Measurements from ENCODE around the gene NEU3. TPM values are rescaled to one million over a fixed set of nuclear protein-coding genes. Genes with fewer than 3 reads are reported as not detected.
A peak's percentile ranks its signal among the peaks of the same experiment; 100 is the strongest.

NEU3 gene, protein sequence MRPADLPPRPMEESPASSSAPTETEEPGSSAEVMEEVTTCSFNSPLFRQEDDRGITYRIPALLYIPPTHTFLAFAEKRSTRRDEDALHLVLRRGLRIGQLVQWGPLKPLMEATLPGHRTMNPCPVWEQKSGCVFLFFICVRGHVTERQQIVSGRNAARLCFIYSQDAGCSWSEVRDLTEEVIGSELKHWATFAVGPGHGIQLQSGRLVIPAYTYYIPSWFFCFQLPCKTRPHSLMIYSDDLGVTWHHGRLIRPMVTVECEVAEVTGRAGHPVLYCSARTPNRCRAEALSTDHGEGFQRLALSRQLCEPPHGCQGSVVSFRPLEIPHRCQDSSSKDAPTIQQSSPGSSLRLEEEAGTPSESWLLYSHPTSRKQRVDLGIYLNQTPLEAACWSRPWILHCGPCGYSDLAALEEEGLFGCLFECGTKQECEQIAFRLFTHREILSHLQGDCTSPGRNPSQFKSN
- total RNA-seq (10.8 TPM), polyA plus RNA-seq (1 to 10 TPM; 1.4 to 2.2 (median 1.9) TPM)

DNA sequence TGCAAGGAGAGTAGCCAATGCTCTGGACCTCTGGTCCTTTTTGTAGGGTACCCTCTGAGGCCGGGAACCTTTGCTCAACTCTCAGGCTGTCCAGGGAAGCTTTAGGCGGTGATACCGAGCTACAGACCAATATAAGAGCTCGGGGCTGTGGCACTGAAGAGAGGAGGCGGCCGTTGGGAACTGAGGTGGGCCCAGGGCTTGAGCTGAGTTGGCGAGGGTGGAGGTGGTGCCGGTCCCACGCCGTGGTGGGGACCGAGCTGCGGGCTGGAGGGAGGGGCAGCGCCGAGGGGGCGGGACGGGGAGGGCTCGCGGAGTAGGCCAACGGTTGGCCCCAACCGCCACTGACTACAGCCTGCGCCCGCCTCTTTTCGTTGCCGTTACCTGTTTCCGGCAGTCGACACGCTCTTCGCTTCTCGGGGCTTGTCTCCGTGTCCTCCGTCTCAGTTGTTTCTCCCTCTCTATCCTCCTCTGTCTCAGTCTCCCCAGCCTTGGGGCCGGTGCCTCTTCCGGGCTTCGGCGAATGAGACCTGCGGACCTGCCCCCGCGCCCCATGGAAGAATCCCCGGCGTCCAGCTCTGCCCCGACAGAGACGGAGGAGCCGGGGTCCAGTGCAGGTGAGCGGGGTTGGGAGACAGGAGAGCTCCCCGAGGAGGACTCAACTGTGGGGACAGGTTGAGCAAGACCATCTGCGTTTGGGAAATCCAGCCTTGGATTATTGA is at the start of gene NEU3:
Gene NEU3, plus strand, starts transcription at position 393 of the 719 bp plus-strand sequence. Its CDS starts 128 bp downstream, at position 521.
- H3K4me1 ChIP-seq (ENCODE audit: control insufficient read depth, insufficient read depth, low read length, poor library complexity, severe bottlenecking) = peaks cover 25% of the 10 kb centered on the region
- Mint-ChIP-seq H3K27me3 (no peaks in the 10 kb centered on the region), H3K4me3 (peak within 1 kb of the TSS; percentile 94 to 97 (median 95)), H3K9me3 (no peaks in the 10 kb centered on the region), H3K27ac (peak within 1 kb of the TSS; percentile 95 to 96 (median 95)), H3K36me3 (peaks cover under 1% of the 10 kb centered on the region), H3K4me1 (peaks cover 19 to 34% (median 25%) of the 10 kb centered on the region in 4 donors)
- no peaks in the 10 kb centered on the region for H3K36me3 ChIP-seq (ENCODE audit: control insufficient read depth, insufficient read depth, low read length)
- H3K4me3 ChIP-seq (ENCODE audit: low read depth, low read length) = peak within 1 kb of the TSS; percentile 93
- H3K27ac ChIP-seq (ENCODE audit: insufficient read depth, low read length, poor library complexity, severe bottlenecking) = peak within 1 kb of the TSS; percentile 75
- H3K27me3 ChIP-seq (ENCODE audit: control insufficient read depth, insufficient read depth, low read length) = no peaks in the 10 kb centered on the region
- peak; percentile 78 to 93 (median 81) for DNase-seq
- no peaks in the 10 kb centered on the region for H3K9me3 ChIP-seq (ENCODE audit: control insufficient read depth in 2 of 2, low read length in 2 of 2)
- peak; percentile 96 to 97 for ATAC-seq (ENCODE audit: low read depth in 2 of 2)

DNA sequence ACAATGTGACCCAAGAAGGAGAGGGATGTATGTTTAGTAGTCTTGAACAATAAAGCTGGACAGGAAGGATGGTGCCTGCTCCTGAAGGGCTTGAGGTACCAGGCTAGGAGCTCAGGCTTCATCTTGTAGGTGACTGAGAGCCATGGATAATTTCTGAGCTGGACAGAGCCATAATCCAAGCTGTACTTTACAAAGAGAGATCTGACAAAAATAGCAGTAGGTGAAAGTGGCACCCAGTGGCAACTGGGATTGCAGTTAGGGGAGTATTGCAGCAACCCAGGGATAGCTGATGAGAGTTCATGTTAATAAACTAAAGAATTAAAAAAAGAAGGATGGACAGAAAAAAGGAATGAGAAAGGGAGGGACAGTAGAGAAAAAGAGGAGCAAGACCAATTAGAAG is 47.2 kb upstream of the NEU3 start:
- peaks cover 17% of the 10 kb centered on the region for H3K36me3 ChIP-seq (ENCODE audit: control insufficient read depth, insufficient read depth, low read length)
- peaks cover 46% of the 10 kb centered on the region for H3K36me3 Mint-ChIP-seq
- peak overlapping the region in 2 of 3 donors; percentile 5 to 70 for H3K27ac Mint-ChIP-seq

DNA sequence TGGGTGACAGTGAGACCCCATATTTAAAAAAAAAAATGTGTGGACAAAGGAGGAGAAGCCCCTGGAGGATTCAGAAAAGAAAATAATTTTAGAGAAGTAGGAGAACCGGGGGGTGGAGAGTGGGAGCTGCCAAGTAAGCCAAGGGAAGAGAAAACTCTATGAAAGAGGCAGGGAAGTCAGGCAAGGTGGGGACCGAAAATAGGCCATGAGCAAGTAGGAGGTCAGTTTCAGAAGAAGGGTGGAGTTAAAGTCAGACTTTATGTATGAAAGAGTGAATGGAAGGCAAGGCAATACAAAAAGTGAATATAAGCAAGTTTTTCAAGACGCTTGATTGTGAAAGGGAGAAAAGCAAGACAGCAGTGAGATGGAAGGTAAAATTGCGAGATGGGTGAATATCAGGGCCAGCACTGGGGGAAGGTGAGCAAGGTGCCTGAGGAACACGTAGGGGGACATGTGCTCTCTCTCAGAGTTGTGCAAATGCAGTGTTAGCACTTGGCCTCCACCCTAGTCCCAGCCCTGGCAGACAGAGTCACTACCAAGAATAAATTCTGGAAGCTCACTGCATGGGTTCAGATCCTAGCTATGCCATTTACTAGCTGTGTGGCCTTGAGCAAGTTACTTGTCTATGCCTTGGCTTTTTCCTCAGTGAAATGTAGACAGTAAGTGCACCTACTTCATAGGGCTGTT is 46.5 kb upstream of the NEU3 start:
- ATAC-seq (ENCODE audit: low read depth in 2 of 2) = no peak
- H3K27ac ChIP-seq (ENCODE audit: insufficient read depth, low read length, poor library complexity, severe bottlenecking) = no peak overlapping the region
- no peaks in the 10 kb centered on the region for H3K9me3 ChIP-seq (ENCODE audit: control insufficient read depth in 2 of 2, low read length in 2 of 2)
- no peaks in the 10 kb centered on the region for H3K9me3 Mint-ChIP-seq
- peak overlapping the region in 1 of 4 donors; percentile 45 for H3K4me3 Mint-ChIP-seq
- H3K36me3 Mint-ChIP-seq = peaks cover 40% of the 10 kb centered on the region
- no peaks in the 10 kb centered on the region for H3K27me3 ChIP-seq (ENCODE audit: control insufficient read depth, insufficient read depth, low read length)
- H3K36me3 ChIP-seq (ENCODE audit: control insufficient read depth, insufficient read depth, low read length) = peaks cover 9% of the 10 kb centered on the region
- H3K4me3 ChIP-seq (ENCODE audit: low read depth, low read length) = no peak overlapping the region
- peaks cover 0 to 20% (median 10%) of the 10 kb centered on the region in 4 donors for H3K4me1 Mint-ChIP-seq
- no peaks in the 10 kb centered on the region for H3K4me1 ChIP-seq (ENCODE audit: control insufficient read depth, insufficient read depth, low read length, poor library complexity, severe bottlenecking)
- peak overlapping the region in 1 of 3 donors; percentile 5 for H3K27ac Mint-ChIP-seq
- no peak for DNase-seq
- no peaks in the 10 kb centered on the region for H3K27me3 Mint-ChIP-seq

More for the DNA sequence above, 47.2 kb upstream of the NEU3 start:
- no peaks in the 10 kb centered on the region for H3K4me1 ChIP-seq (ENCODE audit: control insufficient read depth, insufficient read depth, low read length, poor library complexity, severe bottlenecking)
- Mint-ChIP-seq H3K4me1 (peaks cover 0 to 20% (median 9%) of the 10 kb centered on the region in 4 donors), H3K4me3 (no peak overlapping the region), H3K27me3 (no peaks in the 10 kb centered on the region), H3K9me3 (no peaks in the 10 kb centered on the region)
- ATAC-seq (ENCODE audit: low read depth in 2 of 2) (no peak), DNase-seq (no peak)
- H3K9me3 ChIP-seq (ENCODE audit: control insufficient read depth in 2 of 2, low read length in 2 of 2) = no peaks in the 10 kb centered on the region
- H3K4me3 ChIP-seq (ENCODE audit: low read depth, low read length) = no peak overlapping the region
- no peak overlapping the region for H3K27ac ChIP-seq (ENCODE audit: insufficient read depth, low read length, poor library complexity, severe bottlenecking)
- no peaks in the 10 kb centered on the region for H3K27me3 ChIP-seq (ENCODE audit: control insufficient read depth, insufficient read depth, low read length)

DNA sequence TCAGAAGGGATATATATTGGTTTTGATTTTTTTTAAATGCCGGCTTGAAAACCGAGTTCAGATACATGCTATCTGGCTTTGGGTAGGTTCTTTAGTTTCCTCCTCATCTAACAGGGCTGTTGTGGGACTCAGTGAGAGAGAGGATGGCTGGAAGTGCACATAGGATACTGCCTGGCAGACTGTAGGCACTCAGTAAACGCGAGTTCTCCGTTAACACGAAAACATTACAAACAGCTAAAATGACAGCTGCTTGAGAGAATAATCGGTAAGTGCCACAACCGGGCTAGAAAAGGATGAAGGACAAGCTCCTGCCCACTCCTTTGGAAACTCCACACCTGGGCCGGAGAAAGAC is 40.2 kb upstream of the NEU3 start:
- Histone ChIP-seq H3K36me3 (ENCODE audit: control insufficient read depth, insufficient read depth, low read length) (peaks cover 10% of the 10 kb centered on the region), H3K4me3 (ENCODE audit: low read depth, low read length) (peak overlapping the region; percentile 96), H3K27me3 (ENCODE audit: control insufficient read depth, insufficient read depth, low read length) (no peaks in the 10 kb centered on the region), H3K9me3 (ENCODE audit: control insufficient read depth in 2 of 2, low read length in 2 of 2) (no peaks in the 10 kb centered on the region), H3K27ac (ENCODE audit: insufficient read depth, low read length, poor library complexity, severe bottlenecking) (peak overlapping the region; percentile 82), H3K4me1 (ENCODE audit: control insufficient read depth, insufficient read depth, low read length, poor library complexity, severe bottlenecking) (peaks cover 37% of the 10 kb centered on the region)
- H3K27me3 Mint-ChIP-seq = no peaks in the 10 kb centered on the region
- H3K27ac Mint-ChIP-seq = peak overlapping the region; percentile 99
- DNase-seq (no peak), ATAC-seq (ENCODE audit: low read depth in 2 of 2) (no peak)
- no peaks in the 10 kb centered on the region for H3K9me3 Mint-ChIP-seq
- H3K4me3 Mint-ChIP-seq = peak overlapping the region; percentile 96 to 100 (median 97)
- H3K4me1 Mint-ChIP-seq = peaks cover 33 to 60% (median 43%) of the 10 kb centered on the region in 4 donors
- H3K36me3 Mint-ChIP-seq = peaks cover 17% of the 10 kb centered on the region

DNA sequence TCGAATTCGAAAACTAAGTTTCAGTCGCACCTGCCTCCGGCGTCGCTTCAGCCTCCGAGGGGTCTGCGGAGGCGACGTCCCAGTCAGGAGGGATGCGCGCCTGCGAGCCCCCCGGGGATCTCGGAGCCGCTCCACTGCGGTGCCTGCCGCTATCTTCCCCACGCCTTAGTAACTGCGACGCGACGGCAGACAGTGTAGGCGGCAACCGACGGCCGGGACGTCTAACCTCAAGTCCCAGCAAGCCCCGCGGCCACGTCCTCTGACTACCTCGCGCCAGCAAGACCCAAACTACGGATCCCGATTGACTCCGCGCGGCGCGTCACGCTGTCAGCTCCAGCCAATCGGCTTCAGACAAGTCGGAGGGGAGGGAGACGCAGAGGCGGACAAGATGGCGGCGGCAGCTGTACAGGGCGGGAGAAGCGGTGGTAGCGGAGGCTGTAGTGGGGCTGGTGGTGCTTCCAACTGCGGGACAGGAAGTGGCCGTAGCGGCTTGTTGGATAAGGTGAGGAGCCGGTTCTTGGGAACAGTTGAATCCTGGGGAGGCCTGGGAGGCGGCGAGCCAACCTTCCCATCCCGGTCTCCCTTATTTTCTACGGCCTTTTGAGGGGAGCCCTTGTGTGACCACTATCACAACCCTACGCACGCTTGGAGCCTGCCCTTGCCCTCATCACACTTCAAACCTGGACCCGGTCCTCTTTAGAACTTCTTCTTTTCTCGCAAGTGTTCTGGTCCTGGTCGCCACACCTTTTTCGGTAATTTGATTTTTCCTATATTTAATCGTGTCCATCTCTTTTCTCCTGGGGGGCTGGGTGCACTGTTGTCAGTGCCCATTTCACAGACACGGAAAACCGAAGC is 39.6 kb upstream of the NEU3 start, which contains the start of the genes SPCS2 and XRRA1:
Gene SPCS2, plus strand, starts transcription at position 369 of the 855 bp plus-strand sequence. Its CDS starts 20 bp downstream, at position 389.
Gene XRRA1, minus strand, starts transcription at position 194 of the 855 bp plus-strand sequence. CDS start 8,213 bp downstream, outside the sequence.
- Histone ChIP-seq H3K27me3 (ENCODE audit: control insufficient read depth, insufficient read depth, low read length) (no peaks in the 10 kb centered on the region), H3K36me3 (ENCODE audit: control insufficient read depth, insufficient read depth, low read length) (peaks cover 15% of the 10 kb centered on the region), H3K4me1 (ENCODE audit: control insufficient read depth, insufficient read depth, low read length, poor library complexity, severe bottlenecking) (peaks cover 37% of the 10 kb centered on the region), H3K9me3 (ENCODE audit: control insufficient read depth in 2 of 2, low read length in 2 of 2) (no peaks in the 10 kb centered on the region), H3K4me3 (ENCODE audit: low read depth, low read length) (peak within 1 kb of the TSS; percentile 96), H3K27ac (ENCODE audit: insufficient read depth, low read length, poor library complexity, severe bottlenecking) (peak within 1 kb of the TSS; percentile 82)
- Mint-ChIP-seq H3K4me3 (peak within 1 kb of the TSS; percentile 96 to 100 (median 97)), H3K4me1 (peaks cover 37 to 65% (median 49%) of the 10 kb centered on the region in 4 donors), H3K9me3 (no peaks in the 10 kb centered on the region), H3K36me3 (peaks cover 14% of the 10 kb centered on the region), H3K27me3 (no peaks in the 10 kb centered on the region), H3K27ac (peak within 1 kb of the TSS; percentile 99)
- ATAC-seq (ENCODE audit: low read depth in 2 of 2) = peak; percentile 98 to 99
- DNase-seq = peak; percentile 97 to 99 (median 98)

DNA sequence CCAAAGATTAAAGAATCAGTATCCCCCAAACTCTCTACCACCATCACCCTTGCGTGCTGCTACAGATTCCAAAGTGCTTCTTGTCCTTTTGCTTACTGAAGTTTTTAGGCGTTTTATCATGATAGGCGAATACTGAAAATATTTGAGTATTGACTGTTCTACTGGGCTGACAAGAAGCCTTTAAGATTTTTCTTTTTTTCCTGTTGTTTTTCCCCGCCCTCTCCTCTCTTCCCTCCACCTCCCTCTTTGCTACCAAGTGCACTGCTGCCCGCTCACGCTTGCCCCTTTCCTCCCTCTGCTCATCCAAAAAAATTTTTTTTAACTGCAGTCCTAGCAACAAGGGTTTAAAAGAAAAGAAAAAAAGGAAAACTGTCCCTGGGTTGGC is 39.0 kb upstream of the NEU3 start:
- Mint-ChIP-seq H3K27me3 (no peaks in the 10 kb centered on the region), H3K27ac (peak overlapping the region; percentile 95 to 99 (median 99)), H3K4me3 (peak overlapping the region; percentile 96 to 100 (median 97)), H3K9me3 (no peaks in the 10 kb centered on the region), H3K36me3 (peaks cover 12% of the 10 kb centered on the region), H3K4me1 (peaks cover 39 to 71% (median 53%) of the 10 kb centered on the region in 4 donors)
- Histone ChIP-seq H3K4me1 (ENCODE audit: control insufficient read depth, insufficient read depth, low read length, poor library complexity, severe bottlenecking) (peaks cover 37% of the 10 kb centered on the region), H3K4me3 (ENCODE audit: low read depth, low read length) (peak overlapping the region; percentile 93), H3K27ac (ENCODE audit: insufficient read depth, low read length, poor library complexity, severe bottlenecking) (peak overlapping the region; percentile 82), H3K36me3 (ENCODE audit: control insufficient read depth, insufficient read depth, low read length) (peaks cover 18% of the 10 kb centered on the region), H3K27me3 (ENCODE audit: control insufficient read depth, insufficient read depth, low read length) (no peaks in the 10 kb centered on the region), H3K9me3 (ENCODE audit: control insufficient read depth in 2 of 2, low read length in 2 of 2) (no peaks in the 10 kb centered on the region)
- no peak for ATAC-seq (ENCODE audit: low read depth in 2 of 2)
- no peak for DNase-seq

All from CD4-positive, CD25-positive, alpha-beta regulatory T cell (primary cell).